GM21381 (cell line): ENCODE results near the gene CNOT6L.

Experiments
- ATAC-seq: cut with Tn5 transposase; IDR thresholded peaks from one replicate; pipeline ENCODE4 v1.9.1; 2021; ENCODE audit warnings: mild to moderate bottlenecking, moderate library complexity; ENCODE audit not compliant: unreplicated experiment

The CNOT6L gene

DNA sequence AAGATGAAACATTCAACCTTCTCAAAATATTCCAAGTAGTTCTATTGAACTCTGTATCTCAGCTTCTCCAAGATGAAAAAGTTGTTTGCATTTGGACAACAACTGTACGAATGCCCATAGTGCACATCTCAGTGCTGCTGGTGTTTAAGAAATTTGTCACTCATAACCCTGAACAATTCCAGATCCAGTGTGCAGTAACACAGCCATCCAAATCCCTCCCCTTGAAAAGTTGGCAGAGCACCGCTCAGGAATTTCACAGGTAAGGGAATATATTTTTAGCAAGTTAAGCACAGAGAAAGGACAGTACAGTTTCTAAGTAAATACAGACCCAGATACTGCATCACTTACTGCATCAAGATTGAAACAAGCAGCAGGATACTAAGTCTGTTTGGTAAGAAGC, 104.7 kb downstream of the CNOT6L start:
- no peak for ATAC-seq

DNA sequence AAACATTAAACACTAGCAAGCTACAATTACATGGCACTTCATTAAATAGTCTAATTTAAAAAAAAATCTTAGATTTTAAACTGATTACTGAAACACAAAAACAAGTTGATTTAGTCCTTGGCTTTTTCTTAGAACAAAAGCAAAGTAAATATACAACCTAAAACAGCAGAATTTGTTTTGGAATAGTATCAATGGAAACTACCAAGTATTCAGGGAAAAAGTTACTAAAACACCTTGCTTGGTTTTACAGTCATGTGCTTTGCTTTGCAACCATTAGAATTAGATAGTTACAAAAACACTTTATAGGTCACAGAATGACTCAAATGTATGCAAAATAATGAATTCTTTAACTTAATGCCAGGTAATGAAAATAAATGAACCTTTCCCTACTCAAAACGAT, 105.3 kb downstream of the CNOT6L start:
- ATAC-seq = no peak

- no peak for ATAC-seq
Observed at GRCh38 chr4:77712675-77713074, 106.5 kb downstream of the CNOT6L start.

DNA sequence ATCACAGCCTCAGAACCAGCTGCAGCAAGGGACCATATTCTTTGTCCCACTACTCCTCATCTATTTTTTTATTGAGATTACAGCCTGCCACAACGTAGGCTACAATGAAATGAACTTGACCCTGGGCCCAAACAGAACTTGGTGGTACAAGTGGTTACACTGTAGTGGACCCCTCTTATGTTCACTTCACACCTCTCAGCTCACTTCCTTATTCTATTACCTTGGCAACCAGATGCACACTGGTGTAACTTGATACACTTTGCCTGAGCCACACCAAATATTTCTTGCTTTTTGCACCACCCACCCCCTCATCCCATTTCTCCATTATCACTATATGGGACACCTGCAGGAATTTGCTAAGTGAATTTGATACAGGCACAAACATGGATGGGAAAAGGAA, 107.7 kb downstream of the CNOT6L start:
- ATAC-seq = no peak

DNA sequence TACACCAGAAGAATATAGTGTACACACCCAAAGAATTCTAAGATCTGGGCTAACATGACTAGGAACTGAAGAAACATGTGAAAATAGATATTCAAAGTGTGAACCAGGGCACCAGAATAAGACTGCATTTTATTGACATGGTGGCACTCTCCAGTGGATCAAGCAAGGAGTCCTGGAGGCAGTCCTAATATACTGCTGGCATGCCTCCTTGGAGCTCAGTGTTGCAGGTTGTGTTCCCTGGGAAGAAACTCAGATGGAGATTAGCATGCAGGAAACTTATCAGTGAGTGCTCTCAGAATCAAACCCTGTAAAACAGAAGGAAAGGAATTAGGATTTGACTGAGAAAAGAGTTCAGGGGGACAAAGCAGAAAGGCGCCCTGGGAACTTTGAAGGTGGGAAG, 108.5 kb downstream of the CNOT6L start:
- ATAC-seq = no peak

DNA sequence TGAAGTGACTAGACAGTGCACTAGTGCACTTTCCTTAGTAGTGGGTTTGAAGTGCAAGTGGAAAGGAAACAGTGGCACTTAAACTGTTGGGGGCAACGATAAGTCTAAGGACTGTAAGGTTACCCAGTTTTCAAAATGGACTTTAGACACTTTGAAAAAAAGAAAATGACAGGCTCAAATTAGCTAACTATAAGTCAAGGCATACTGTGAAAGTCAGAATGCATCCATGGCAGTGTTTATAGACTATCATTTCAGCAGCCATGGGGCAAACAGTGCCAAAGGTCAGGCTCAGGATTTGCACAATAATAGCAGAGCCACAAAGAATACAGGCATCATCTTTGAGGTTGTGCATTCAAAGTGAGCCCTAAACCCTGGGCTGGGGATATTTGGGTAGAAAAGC, 109.1 kb downstream of the CNOT6L start:
- ATAC-seq = no peak

DNA sequence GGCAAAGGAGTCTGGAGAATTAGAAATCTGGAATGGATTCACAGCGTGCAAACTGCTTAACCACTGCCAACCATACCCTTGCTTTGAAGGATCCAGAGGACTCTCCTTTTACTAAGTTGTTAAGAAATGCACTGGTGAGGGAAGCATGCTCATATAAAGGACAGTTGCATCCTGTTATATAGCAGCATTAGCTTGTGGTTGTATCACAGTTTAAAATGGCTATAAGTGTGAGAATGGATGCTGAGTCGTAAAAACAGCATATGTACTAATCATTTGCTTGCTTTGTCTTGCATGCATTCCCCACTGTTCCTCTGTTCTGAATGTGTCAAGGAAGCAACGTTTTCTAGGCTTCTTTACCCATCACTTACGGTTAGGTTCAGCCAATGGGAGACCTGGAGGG, 112.5 kb downstream of the CNOT6L start:
- ATAC-seq = no peak

- ATAC-seq = no peak
Observed at GRCh38 chr4:77703666-77704065, 115.5 kb downstream of the CNOT6L start.

- ATAC-seq = no peak
Observed at GRCh38 chr4:77701121-77701520, 118.0 kb downstream of the CNOT6L start.

GRCh38 chr4:77699731-77700210, 119.4 kb downstream of the CNOT6L start:
- no peak for ATAC-seq

DNA sequence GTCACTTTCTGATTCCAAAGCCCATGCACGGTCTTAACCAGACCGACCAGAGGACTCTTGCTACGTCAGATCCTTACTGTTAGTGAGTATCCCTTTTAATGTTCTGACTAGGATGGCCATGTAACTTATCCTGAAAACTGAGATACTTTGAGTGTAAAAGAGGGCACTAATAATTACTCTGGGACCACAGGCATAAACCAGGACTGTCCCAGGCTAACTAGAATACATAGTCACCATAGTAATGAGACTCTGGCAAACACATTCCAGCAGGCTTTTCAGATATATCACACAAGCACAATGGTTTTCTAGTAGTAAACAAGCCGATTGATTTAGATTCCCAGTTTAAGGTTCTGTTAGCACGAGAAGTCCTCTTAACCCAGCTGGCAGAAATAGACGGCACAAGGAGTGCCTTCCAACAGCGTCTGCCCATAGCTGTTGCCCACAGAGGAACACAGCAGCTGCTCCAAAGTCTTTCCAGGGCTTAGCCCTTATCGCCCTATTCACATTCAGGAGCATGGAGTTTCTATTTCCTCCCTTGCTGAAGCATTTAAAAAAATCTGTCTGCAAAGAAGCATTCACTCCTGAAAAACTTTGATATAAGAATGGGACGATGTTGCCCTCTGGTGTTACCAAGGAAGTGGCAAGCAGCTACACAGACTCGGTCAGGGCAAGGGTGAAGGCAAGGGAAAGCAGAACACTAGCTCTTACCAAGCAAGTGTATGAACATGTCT, 121.1 kb downstream of the CNOT6L start:
- no peak for ATAC-seq

GRCh38 chr4:77695774-77696173, 123.4 kb downstream of the CNOT6L start:
- ATAC-seq = no peak

- ATAC-seq = no peak
Observed at GRCh38 chr4:77692847-77693432, 126.2 kb downstream of the CNOT6L start.

DNA sequence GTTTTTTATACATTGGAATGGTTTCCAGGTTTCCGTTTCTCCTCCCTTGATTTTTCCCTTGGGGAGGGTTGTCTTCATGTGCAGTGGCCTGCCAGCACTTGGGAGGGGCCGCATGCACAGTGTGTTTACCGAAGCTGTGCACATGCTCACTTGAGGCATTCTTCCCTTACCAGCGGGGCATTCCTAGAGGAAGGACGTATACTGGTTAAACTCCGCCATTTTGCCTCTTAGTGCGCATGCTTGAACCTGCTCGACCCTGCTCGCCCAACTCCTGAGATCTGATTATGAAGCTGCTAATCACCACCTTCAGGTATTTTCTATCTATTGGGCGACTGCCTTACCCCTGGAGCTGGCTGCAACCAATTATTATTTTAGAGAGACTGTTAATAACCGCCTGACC, 137.4 kb downstream of the CNOT6L start:
- no peak for ATAC-seq

DNA sequence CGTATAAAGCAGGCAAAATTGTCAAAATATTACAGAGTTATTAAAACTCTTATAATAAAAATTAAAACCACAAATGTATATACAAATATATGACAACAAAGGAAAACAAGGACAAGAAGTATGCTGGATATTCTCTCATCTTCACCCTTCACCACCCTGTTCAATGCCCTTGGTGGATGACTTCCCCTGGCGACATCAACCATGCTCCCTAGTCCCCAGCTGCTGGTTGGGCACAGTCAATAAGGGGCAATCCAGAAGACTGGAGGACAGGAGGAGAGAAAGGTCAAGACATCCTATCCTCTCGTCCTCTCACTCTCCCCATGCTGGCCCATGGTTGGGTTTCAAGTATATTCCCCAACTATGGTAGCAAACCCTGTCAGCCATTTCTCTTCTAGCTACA, 142.3 kb downstream of the CNOT6L start:
- ATAC-seq = no peak

- no peak for ATAC-seq
Observed at GRCh38 chr4:77671051-77671450, 148.1 kb downstream of the CNOT6L start.

- no peak for ATAC-seq
Observed at GRCh38 chr4:77669946-77670590, 149.1 kb downstream of the CNOT6L start.

DNA sequence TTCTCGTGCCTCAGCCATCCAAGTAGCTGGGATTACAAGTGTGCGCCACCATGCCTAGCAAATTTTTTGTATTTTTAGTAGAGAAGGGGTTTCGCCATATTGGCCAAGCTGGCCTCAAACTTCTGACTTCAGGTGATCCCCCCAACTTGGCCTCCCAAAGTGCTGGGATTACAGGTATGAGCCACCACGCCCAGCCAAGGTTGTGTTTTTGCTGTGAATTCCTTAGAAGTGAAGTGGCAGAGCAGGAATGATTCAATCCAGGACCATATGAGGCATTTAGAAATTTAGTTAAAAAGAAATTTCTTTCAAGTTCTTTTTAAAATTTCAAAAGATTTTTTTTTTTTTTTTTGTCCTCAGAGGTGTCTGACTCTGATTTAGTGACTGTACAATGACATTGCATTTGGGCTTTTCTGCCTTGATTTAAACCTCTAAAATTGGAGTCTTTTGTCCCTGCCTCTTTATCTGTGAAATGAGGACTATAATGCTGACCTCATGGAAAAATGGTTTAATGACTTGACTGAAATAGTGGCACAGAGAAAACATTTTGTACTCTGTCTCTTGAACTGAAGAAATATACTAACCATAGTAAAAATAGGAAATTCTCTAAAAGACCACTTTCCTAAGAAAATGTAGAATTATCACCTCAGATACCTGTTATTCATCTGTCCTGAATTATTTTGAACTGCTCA, 153.6 kb downstream of the CNOT6L start:
- ATAC-seq = no peak
